GM12873 (cell line): ENCODE results near the gene SKOR2.

Source experiments
- TF ChIP-seq, protein P1 (sequence below): IDR thresholded peaks from 2 replicates; pipeline ENCODE4 v1.5.1; 2012; ENCODE audit warnings: low read depth, mild to moderate bottlenecking, moderate library complexity, low read length, control low read depth; ENCODE audit not compliant: insufficient read depth; ENCODE audit errors: missing control alignments

The SKOR2 gene

DNA sequence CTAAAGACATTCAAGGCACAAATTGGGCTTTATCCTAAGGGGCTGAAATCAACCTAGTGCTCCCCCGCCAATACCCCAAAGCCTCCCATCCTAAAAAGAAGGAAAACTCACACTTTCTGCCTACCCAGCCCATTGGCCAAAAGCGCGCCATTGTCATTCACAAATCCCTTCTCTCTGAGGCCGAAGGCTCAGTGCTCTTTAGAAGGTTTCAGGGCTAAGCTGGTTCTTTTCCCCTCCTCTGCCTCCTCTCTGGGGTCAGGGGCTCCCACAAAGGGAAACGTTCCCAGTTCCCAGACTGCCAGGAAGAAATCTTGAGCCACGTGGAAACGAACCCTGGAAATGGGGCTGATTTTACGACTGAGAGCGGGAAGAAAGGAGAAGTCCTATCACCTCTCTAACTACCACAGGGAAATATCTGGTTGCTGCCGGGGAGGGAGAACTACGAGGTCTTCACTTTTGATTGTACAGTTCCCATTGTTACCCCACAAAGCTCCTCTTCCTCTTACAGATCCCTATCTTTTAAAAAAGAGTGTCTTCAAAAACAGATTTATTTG, 1.7 kb upstream of the SKOR2 start:
- TF ChIP-seq, protein P1, sequence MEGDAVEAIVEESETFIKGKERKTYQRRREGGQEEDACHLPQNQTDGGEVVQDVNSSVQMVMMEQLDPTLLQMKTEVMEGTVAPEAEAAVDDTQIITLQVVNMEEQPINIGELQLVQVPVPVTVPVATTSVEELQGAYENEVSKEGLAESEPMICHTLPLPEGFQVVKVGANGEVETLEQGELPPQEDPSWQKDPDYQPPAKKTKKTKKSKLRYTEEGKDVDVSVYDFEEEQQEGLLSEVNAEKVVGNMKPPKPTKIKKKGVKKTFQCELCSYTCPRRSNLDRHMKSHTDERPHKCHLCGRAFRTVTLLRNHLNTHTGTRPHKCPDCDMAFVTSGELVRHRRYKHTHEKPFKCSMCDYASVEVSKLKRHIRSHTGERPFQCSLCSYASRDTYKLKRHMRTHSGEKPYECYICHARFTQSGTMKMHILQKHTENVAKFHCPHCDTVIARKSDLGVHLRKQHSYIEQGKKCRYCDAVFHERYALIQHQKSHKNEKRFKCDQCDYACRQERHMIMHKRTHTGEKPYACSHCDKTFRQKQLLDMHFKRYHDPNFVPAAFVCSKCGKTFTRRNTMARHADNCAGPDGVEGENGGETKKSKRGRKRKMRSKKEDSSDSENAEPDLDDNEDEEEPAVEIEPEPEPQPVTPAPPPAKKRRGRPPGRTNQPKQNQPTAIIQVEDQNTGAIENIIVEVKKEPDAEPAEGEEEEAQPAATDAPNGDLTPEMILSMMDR, result no peak

DNA sequence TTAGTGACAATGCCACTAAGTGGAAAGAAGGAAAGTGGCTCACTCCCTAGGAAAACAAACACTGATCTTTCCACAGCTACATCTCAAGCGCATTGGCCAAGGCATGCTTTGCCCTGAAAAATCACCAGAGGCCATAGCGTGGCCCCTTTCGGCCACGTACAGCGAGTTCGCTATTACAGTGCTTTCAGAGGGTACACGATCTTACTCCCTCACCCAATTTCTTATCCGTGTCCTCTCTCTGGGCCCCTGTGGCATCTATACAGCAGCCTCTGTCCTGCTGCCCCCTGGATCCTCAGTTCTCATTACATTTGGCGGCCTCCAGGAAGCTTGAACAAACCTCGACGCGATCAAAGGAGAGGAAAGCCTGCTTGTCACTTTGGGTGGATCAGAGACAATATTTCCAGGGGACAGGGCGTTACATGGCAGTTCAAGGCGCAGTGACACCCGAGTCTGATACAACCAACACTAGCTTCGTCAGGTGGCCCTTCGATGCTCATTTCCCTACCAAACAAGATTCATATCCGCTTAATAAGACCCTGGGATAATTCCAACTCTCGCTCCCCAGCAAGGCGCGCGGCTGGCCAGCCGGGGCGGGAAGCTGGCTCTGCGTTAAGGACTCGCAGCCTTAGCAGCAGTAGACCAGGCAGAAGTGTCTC, 941 bp downstream of the SKOR2 start:
- TF ChIP-seq, protein P1, result no peak

DNA sequence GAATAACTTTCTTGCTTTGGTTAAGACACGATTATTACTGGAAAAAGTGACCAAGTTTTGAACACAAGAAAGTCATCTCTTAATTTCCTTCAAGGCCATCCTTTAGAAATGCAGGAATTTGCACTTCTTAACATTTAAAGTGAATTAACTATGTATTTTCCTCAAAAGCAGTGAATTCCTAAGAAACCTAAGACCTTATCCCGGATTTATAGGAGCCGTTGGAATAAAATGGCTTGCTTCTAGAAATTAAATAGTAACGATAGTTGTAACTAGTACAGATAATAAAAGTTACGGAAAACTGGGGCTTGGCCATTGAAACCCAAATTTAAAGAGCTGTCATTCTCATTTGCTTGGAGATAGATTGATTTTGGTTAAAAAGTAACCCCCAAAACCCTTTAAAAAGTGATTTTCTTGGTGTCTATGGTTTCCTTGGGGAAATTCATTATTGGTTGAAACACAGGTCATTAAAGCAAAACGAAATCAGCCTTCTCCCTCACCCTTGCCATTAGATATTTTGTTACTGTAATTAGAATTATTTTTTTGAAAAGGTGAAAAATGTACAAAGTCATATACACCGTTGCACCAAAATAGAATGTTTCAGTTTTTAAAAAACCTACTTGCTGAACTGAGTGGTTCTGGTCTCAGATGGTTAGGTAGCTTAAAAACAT, 2.0 kb downstream of the SKOR2 start:
- TF ChIP-seq, protein P1, result no peak

DNA sequence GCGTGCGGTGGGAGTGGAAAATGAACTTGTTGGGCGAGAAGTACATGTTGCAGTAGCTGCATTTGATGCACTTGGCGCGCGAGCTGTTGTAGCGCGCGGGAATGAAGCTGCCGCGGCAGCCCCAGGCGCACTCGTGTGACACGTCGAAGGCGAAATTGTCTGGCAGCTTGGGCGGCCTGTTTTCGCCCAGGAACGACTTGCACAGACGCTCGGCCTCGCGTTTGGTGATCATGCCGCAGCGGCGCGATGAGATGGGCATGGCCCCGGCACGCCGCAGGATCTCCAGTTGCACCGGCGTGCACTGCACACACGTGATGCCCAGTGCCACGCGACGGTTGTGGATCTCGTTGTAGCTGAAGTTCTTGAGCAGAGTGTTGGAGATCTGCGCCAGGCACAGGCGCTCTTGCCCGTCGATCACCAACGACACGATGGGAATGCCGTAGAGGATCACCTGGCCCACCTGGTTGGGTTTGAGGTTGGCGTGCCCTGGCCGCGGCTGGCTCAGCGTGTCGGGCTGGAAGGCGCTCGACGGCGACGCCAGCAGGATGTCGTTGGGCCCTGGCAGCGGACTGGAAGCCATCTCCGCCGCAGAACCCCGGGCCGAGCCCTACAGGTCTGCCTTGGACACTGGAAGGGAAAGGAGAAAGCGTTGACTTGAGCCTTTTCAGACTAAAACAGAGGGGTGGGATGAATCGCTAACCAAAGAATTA, 2.7 kb downstream of the SKOR2 start:
- TF ChIP-seq, protein P1, result no peak

DNA sequence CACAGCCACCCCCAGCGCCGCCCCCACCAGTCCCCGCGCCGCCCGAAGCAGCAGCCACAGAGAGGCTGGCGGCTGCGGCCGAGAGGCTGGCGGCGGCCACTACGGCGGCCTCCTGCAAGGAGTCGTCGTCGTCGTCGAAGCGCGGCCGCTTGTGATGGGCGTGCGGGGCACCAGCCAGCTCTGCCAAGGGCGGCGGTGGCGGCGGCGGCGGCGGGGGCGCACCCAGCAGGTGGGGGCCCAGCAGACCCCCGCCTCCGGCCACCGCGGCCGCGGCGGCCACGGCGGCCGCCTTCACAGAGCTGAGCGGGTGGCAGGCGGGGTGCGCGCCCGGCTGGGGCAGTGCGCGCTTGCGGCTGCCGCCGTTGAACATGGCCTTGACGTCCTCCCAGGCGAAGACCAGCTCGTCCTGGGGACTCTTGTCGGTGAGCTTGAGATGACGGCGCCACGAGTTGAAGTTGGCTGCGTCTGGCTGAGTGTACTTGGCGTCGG, 3.3 kb downstream of the SKOR2 start:
- TF ChIP-seq, protein P1, result no peak

DNA sequence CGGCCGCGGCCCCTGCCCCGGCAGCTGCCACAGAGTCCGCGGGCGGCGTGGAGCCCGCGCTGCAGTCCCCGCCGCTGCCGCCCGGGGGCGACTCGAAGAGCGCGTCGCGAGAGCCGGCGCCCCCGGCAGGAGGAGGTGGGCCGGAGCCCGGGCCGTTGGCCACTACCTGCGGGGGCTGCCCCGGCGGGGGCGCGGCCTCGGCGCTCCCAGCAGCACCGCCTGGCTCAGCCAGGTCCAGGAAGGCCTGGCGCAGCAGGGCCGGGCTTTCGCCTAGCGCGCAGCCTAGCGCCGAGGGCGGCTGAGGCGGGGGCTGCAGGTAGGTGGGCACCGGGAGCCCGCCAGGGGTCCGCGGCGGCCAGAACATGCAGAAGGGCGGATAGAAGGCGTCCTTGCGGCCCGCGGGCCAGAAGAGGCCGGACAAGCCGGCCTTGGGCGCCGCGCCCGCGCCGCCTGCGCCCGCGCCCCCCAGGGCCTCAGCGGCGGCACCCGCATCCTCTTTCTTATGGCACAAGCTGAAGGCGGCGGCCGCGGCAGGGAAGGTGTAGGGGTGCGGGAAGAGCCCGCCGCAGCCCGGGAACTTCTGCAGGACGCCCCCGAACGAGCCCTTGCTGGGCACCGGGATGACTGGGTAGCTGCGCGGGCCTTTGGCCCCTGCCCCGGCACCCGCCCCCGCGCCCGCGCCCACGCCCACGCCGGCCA, 3.9 kb downstream of the SKOR2 start:
- TF ChIP-seq, protein P1, result no peak
